ENCODE data around the gene PRKAA2. TPM values are rescaled to one million over a fixed set of nuclear protein-coding genes. Genes with fewer than 3 reads are reported as not detected.

PRKAA2 gene
- 0.70 and 1.5 TPM in 2 replicates for total RNA-seq (ENCODE audit: low replicate concordance)

DNA sequence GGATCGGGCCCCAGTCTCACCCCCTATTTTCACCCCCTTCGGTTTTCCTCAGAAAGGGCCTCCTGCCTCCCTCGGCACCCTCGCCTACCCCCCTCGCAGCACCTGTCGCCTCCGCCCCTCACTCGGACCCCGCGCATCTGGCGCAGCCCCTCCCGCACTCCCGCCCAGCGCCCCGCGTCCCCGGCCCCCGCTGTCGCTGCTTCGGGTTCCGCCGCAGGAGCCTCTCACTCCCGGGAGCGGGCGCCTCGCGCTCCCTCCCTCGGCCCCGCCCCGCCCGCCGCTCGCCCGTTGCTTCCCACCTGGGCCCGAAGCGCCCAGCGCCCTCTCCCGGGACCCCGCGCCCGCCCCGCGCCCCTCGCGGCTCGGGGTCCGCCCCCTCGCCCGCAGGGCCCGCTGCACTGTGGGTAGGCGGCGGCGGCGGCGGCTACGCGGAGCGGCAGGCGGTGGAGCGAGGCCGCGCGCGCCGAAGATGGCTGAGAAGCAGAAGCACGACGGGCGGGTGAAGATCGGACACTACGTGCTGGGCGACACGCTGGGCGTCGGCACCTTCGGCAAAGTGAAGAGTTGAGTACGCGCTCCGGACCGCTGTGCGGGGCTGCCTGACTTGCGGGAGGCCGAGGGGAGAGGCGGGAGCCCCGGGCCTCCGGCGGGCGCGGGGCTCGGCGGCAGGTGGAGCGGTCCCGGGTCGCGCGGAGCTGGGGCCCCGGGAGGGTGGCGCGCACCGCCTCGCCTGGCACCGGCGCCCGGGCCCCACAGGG, at the start of gene PRKAA2:
TSS of gene PRKAA2 (plus strand) at position 396 of the 758 bp plus-strand sequence. CDS start at position 470, 74 bp downstream.

Other genes starting within 250 kb of the PRKAA2 start
- 26.1 and 246 TPM in 2 replicates for gene PLPP3, start 65.8 kb upstream of the PRKAA2 start, total RNA-seq (ENCODE audit: low replicate concordance)
- gene FYB2, start 174.1 kb downstream of the PRKAA2 start, total RNA-seq (ENCODE audit: low replicate concordance), result not detected in 2 replicates
- not detected in 2 replicates for gene C8A, start 209.5 kb downstream of the PRKAA2 start, total RNA-seq (ENCODE audit: low replicate concordance)

Measured in smooth muscle cell of the coronary artery (primary cell).